ENCODE data around the gene METTL18.

METTL18 gene

GRCh38 chr1:169793730-169794129 is 977 bp downstream of the METTL18 start:
- DNase-seq (ENCODE audit: low read depth in 2 of 2), result no peak
- peak overlapping the region; percentile 82 to 83 for H3K4me3 ChIP-seq (replicated peaks in 1 of 2; ENCODE audit: low read depth in 2 of 2, low read length in 2 of 2)
- TF ChIP-seq, protein P1, sequence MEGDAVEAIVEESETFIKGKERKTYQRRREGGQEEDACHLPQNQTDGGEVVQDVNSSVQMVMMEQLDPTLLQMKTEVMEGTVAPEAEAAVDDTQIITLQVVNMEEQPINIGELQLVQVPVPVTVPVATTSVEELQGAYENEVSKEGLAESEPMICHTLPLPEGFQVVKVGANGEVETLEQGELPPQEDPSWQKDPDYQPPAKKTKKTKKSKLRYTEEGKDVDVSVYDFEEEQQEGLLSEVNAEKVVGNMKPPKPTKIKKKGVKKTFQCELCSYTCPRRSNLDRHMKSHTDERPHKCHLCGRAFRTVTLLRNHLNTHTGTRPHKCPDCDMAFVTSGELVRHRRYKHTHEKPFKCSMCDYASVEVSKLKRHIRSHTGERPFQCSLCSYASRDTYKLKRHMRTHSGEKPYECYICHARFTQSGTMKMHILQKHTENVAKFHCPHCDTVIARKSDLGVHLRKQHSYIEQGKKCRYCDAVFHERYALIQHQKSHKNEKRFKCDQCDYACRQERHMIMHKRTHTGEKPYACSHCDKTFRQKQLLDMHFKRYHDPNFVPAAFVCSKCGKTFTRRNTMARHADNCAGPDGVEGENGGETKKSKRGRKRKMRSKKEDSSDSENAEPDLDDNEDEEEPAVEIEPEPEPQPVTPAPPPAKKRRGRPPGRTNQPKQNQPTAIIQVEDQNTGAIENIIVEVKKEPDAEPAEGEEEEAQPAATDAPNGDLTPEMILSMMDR (IDR thresholded peaks at IDR 0.05; ENCODE audit: low read depth, low read length), result no peak

GRCh38 chr1:169788402-169788801 is 6.3 kb downstream of the METTL18 start:
- H3K4me3 ChIP-seq (replicated peaks in 1 of 2; ENCODE audit: low read depth in 2 of 2, low read length in 2 of 2), result no peak overlapping the region
- TF ChIP-seq, protein P1 (IDR thresholded peaks at IDR 0.05; ENCODE audit: low read depth, low read length), result no peak
- no peak for DNase-seq (ENCODE audit: low read depth in 2 of 2)

DNA sequence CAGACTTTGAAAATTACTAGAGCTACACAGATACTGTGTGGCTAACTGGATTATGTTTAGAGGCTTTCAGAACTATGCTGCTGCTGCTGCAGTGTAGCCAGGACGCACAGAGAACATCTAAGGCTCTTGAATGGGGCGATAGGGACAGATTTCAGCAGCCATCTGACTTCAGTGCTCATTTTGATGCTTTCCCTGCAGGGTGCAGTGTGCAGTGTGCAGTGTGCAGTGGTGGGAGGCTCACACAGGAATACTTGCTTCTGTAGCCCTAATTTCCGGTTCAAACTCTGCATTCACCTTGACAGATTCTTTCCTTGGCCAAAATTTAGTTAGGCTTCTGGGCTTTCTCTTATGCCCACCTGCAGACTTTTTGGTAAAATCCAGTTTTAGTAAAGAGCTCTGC is 7.7 kb downstream of the METTL18 start:
- no peak for DNase-seq (ENCODE audit: low read depth in 2 of 2)
- TF ChIP-seq, protein P1 (IDR thresholded peaks at IDR 0.05; ENCODE audit: low read depth, low read length), result no peak
- H3K4me3 ChIP-seq (replicated peaks in 1 of 2; ENCODE audit: low read depth in 2 of 2, low read length in 2 of 2), result no peak overlapping the region

GRCh38 chr1:169785267-169785666 is 9.4 kb downstream of the METTL18 start:
- H3K4me3 ChIP-seq (replicated peaks in 1 of 2; ENCODE audit: low read depth in 2 of 2, low read length in 2 of 2), result no peak overlapping the region
- TF ChIP-seq, protein P1 (IDR thresholded peaks at IDR 0.05; ENCODE audit: low read depth, low read length), result no peak
- no peak for DNase-seq (ENCODE audit: low read depth in 2 of 2)

- TF ChIP-seq, protein P1 (IDR thresholded peaks at IDR 0.05; ENCODE audit: low read depth, low read length), result no peak
- H3K4me3 ChIP-seq (replicated peaks in 1 of 2; ENCODE audit: low read depth in 2 of 2, low read length in 2 of 2), result no peak overlapping the region
- no peak for DNase-seq (ENCODE audit: low read depth in 2 of 2)
Observed at GRCh38 chr1:169784102-169784501, 10.6 kb downstream of the METTL18 start.

GRCh38 chr1:169782596-169782995 is 12.1 kb downstream of the METTL18 start:
- TF ChIP-seq, protein P1 (IDR thresholded peaks at IDR 0.05; ENCODE audit: low read depth, low read length), result no peak
- DNase-seq (ENCODE audit: low read depth in 2 of 2), result no peak
- H3K4me3 ChIP-seq (replicated peaks in 1 of 2; ENCODE audit: low read depth in 2 of 2, low read length in 2 of 2), result no peak overlapping the region

DNA sequence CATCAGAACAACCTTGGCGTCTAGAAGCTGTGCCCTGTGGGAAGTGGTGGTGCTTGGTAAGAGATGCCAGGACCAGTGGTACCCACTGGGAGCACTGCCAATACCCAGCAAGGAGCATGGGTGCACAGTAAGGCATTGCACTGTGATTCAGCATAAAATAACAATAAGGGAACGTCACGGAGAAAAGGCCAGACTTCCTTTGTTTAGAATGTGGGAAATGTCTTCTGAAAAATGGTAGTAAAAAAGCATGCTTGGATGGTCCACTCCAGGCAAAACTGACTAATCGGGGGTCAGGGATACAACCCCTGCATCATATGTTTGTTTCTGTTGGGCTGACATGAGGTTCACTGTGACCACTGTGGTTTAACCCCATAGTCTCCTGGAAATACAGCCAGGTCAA is 14.7 kb downstream of the METTL18 start:
- DNase-seq (ENCODE audit: low read depth in 2 of 2), result peak; percentile 14 to 63
- TF ChIP-seq, protein P1 (IDR thresholded peaks at IDR 0.05; ENCODE audit: low read depth, low read length), result no peak
- no peak overlapping the region for H3K4me3 ChIP-seq (replicated peaks in 1 of 2; ENCODE audit: low read depth in 2 of 2, low read length in 2 of 2)

Measured in cardiac fibroblast (primary cell).